GM21360 (cell line): Measurements from ENCODE around the gene DNER.

Experiments
- ATAC-seq: cut with Tn5 transposase; IDR thresholded peaks from one replicate; pipeline ENCODE4 v1.9.1; 2021; ENCODE audit warnings: mild to moderate bottlenecking, moderate library complexity; ENCODE audit not compliant: unreplicated experiment

Gene DNER

DNA sequence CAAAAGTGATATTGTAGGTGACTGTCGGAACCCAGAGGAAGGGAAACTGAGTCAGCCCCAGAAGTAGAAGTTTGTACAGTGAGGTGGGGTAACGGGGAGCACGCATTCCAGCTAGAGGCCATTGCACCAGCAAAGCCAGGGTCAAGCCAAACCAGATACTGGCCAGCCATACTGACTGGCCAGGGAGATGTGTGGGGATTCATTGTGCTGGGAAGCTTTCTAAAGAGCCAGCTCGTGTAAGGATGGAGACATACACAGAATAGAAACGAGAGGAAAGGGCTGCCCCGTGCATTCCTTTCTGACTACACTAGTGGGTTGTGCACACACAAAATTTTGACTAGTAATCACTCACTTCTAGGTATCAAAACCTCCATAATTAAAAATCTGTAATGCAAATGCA lies 268.0 kb downstream of the DNER start:
- no peak for ATAC-seq

DNA sequence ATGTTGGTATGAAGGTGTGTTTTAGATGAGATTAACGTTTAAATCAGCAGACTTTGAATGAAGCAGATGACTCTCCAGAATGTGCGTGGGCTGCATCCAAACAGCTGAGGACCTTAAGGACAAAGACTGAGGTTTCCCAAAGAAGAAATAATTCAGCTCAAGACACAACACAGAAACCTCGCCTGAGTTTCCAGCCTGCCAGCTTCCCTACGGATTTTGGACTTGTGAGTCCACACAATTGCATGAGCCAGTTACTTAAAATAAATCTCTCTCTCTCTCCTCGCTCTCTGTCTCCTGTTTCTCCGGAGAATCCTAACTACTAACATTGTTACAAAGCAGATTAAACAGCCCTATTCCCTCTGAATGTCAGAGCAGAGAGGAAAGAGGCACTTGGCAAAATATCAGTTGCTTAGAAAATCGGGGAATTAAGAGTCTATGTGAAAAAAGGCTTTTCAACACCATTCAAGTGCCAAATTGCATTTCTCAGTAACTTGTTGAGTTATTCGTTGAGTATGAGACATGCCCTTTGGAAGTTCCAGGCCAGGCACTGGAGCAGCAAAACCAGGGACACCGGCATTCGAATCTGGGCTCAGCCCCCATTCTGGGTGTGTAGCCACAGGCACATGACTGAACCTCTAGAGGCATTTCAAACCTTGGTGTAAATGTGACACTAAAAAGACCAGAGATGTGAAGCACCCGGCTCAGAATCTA lies 268.7 kb downstream of the DNER start:
- ATAC-seq = no peak

DNA sequence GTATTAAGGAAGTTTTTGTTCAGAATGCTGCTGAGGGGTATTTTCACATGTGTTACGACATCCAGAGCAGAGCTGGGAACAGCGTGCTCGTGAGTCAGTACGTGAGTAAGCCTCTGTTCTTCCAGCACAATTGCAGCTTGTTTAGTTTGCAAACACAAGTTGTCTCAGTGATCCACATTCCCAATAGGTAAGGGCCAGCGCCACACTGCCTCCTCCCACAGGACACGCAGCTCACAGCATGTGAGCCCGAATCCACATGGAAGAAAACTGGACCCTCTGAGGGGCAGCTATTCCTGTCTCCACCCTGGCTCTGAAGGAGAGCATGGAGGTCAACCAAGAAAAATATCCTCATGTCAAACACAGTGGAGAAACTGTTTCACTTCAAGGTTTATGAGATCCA lies 269.3 kb downstream of the DNER start:
- no peak for ATAC-seq

DNA sequence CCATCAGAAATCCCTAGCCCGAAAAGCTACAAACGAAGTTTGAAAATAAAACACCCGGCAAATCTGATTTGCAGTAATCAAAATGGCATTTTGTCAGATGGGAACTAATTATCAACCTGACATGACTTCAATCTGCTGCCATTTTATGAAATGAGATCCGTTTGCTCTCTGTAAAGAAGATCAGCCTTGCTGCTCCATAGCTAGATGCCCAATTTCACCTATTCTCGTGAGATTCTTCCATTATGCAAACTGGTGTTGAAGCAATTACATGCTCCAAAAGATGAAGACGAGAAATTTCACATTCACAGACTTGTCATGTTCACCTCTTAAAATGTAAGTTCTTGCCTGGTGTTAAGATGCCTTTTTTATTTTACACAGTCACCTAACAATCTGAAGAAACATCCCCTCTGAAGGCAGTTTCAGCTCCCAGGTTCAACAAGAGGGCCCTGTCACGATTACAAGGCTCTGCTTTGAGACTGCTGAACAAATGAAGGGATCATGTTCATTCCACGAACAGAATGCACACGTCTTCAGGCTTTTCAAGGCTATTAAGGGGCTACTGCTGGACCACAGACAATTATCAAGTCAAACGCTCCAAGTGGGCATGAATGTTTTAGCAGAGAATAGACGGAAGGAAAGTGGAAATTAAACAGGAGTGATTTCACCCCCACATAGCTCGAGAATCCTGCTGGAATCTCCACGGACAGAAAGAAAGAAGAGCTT lies 270.6 kb downstream of the DNER start:
- ATAC-seq = no peak

GRCh38 chr2:229443141-229443540 lies 271.2 kb downstream of the DNER start:
- ATAC-seq = no peak

DNA sequence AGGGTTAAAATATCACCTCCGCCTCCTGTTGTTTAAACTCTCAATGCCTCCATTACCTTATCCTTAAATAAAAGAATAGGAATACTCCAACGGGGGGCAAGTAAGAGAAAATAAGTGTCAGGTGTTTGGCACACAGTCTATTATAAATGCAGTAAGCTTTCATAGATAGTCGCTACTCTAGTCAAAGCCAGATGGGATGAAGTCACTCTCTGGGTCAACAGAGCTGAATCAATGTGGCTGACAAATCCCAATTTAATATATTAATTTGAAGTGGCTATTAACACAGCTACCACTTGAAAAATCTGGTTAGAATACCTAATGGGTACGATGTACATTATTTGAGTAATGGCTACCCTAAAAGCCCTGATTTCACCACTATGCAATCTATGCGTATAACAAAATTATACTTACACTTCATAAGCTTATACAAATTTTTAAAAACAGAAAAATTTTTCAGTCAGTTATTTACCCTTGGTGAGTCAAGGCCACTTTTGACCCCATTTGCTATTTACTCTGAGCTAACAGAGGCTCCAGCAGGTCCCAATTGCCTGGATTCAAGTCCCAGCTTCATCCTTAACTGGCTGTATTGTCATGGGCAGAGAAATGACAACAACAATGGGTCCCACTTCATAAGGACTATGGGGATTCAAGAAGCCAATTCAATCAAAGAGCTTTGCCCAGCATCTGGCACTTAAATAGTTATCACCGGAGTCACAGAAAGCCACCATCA lies 275.8 kb downstream of the DNER start:
- ATAC-seq = no peak

DNA sequence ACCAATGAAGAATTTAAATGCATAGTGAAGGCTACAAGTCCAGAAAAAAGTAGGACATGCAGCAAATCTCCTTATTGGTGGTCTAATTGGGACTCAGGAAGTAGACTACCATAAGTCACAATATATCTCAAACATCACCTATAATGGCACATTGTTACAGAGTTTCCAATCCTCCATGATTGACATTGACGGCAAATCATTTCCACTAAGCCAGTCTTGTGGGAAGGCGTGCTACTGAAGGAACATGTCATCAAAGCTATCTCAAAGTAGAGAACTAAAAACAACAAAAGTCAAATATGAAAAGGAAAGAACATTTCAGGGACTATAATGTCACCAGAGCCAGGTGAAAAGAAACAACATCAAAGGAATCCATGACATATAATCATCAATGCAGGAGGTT lies 276.9 kb downstream of the DNER start:
- ATAC-seq = no peak

DNA sequence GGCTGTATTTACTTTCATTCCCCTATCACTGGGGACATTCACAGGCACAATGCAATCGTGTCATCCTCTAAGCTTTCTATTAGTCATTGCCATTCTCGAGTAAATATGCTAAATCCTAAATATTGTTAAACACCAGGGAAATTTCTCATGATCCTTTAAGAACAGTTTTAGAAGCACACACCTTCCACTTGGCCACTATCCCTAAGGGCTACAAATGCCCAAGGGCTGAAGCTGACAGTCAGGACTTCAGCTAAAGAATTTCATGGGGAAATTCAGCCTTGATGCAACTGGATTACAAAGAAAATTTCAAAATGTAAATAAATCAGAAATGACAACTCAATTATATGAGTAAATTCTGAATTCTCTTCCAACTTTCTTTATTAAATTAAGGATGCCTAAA lies 280.2 kb downstream of the DNER start:
- ATAC-seq = no peak

- no peak for ATAC-seq
Measured at GRCh38 chr2:229433351-229433750, 281.0 kb downstream of the DNER start.

- no peak for ATAC-seq
Measured at GRCh38 chr2:229431327-229431954, 282.9 kb downstream of the DNER start.

DNA sequence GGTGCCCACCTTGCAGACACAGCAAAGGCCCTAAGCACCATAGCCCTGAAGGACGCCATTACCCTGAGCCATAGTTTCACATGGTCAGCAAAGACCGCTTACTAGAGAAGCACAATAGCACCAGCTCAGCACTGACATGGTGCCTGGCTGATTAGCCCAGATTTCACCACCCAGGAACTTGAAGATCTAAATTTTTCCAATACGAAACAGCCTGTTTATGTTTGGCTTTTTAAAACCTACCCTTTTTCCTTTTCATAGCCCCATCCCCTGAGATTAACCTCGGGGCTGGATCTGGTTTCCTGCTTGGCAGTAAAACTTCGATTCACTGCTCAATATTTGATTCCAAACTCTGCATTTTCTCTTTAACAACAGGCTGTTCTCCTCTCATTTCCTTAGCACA lies 284.8 kb downstream of the DNER start:
- no peak for ATAC-seq

GRCh38 chr2:229426464-229426863 lies 287.9 kb downstream of the DNER start:
- ATAC-seq = no peak

DNA sequence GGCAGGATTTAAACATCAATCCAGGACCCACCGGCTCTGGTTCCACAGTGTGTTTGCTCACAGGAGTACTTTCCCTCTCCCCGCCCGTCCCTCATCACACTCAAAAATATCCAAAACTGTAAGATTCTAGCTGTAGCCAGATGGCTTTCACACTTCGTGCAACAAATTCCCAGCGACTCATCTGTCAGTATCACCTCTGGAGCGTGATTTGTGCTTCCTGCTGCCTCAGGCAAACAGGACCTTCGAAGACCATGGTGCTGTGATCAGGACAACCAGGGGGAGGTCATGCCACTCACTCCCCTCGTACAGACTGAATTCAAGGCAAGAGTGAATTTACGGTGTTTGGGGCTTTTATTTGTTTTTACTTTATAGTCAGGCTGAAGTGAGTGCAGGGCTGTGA lies 288.8 kb downstream of the DNER start:
- ATAC-seq = no peak

DNA sequence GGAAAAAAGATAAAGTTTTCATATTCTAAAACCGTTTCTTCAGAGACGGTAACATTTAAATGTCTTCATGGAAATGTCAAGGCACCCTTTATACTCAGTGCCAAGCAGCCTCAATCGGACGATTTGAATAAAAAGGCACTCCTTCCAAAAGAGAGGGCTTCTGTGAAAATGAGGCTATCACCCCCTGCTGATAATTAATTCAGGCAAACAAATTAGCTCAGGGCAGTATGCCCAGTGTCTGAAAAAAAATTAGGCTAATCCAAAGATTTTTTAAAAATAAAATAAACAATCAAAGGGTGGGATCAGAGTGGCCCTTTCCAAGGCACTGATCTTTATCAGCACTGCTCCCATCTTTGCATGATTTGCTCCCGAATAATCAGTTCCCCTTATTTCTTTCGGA lies 292.3 kb downstream of the DNER start:
- ATAC-seq = no peak

- ATAC-seq = no peak
Measured at GRCh38 chr2:229419158-229419557, 295.2 kb downstream of the DNER start.

DNA sequence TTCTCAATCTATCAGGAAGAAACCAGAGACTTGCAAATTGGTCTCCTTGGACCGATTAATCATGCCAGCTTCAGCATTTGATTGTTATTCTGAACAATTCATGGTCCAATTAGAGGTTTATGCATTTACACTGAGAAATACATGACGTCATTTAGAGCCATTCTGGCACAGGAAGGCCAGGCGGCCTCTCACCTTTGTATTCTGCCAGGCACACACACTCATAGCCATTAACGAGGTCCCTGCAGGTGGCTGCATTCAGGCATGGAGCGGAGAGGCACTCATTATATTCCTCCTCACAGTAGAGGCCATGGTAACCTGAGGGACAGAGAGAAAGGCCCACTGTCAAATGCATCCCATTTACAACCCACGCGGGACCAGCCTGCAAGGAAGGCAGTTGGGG lies 296.4 kb downstream of the DNER start:
- no peak for ATAC-seq

- ATAC-seq = no peak
Measured at GRCh38 chr2:229417176-229417575, 297.2 kb downstream of the DNER start.

DNA sequence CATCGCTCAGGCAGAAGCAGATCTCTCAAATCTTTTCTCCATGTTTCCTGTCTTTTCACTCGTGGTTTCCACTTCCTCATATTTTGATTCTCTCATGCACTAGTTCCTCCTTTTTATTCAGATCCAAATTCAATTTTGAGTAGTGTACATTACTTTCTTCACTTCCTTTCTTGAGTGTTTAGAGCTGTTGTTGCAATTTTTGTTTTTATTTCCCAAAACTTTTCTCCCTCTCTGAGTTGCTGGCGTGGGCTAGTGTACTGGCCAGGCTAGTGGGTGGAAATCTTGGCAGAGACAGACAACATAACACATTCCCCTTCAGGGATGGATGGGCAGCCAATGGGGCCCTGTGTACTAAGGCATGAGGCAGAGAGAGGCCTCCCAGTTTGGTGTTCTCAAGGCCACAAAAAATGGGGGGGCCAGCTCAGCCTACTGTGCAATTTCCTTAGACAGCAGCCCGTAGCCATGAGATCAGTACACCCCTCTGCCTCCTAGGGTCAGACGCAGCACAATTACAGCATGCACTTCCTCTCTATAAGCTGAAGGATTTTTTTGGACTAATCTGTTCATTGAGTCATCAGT lies 298.1 kb downstream of the DNER start:
- ATAC-seq = no peak

GRCh38 chr2:229414631-229415030 lies 299.7 kb downstream of the DNER start:
- ATAC-seq = no peak

GRCh38 chr2:229412686-229413085 lies 301.7 kb downstream of the DNER start:
- no peak for ATAC-seq

GRCh38 chr2:229410946-229411345 lies 303.4 kb downstream of the DNER start:
- ATAC-seq = no peak
